HG02763 (cell line): ENCODE results near the gene PLCG1.
"Not testable (repeated sequence)": the region's sequence is repeated elsewhere in the genome, so short reads cannot be mapped to it uniquely, and the experiment has no call there.

ENCODE experiments used
- ATAC-seq: cut with Tn5 transposase; IDR thresholded peaks from one replicate; pipeline ENCODE4 v1.9.1; 2021; ENCODE audit warnings: mild to moderate bottlenecking, moderate library complexity; ENCODE audit not compliant: unreplicated experiment

Gene PLCG1

GRCh38 chr20:41136680-41137613 lies at the start of gene PLCG1:
Gene PLCG1 (plus strand): TSS chr20:41137543. CDS start chr20:41137642, 99 bp downstream.
- peak; percentile 43 for ATAC-seq

GRCh38 chr20:41087777-41088176 lies 49.6 kb upstream of the PLCG1 start:
- no peak for ATAC-seq

GRCh38 chr20:41089555-41089954 lies 47.8 kb upstream of the PLCG1 start:
- ATAC-seq: no peak

- no peak for ATAC-seq
Observed at GRCh38 chr20:41091927-41092326, 45.4 kb upstream of the PLCG1 start.

- no peak for ATAC-seq
Observed at GRCh38 chr20:41094353-41095055, 42.8 kb upstream of the PLCG1 start.

- ATAC-seq: no peak
Observed at GRCh38 chr20:41095110-41095969, 42.0 kb upstream of the PLCG1 start.

- ATAC-seq: no peak
Observed at GRCh38 chr20:41098703-41099250, 38.6 kb upstream of the PLCG1 start.

- no peak for ATAC-seq
Observed at GRCh38 chr20:41100001-41100480, 37.3 kb upstream of the PLCG1 start.

GRCh38 chr20:41101660-41102059 lies 35.7 kb upstream of the PLCG1 start:
- no peak for ATAC-seq

GRCh38 chr20:41108531-41108930 lies 28.8 kb upstream of the PLCG1 start:
- ATAC-seq: no peak

GRCh38 chr20:41110012-41110411 lies 27.3 kb upstream of the PLCG1 start:
- ATAC-seq: no peak

- ATAC-seq: no peak
Observed at GRCh38 chr20:41110930-41111577, 26.3 kb upstream of the PLCG1 start.

- no peak for ATAC-seq
Observed at GRCh38 chr20:41111578-41111951, 25.8 kb upstream of the PLCG1 start.

GRCh38 chr20:41116282-41116956 lies 20.9 kb upstream of the PLCG1 start:
- no peak for ATAC-seq

GRCh38 chr20:41118159-41118558 lies 19.2 kb upstream of the PLCG1 start:
- ATAC-seq: not testable (repeated sequence)

GRCh38 chr20:41118632-41119031 lies 18.7 kb upstream of the PLCG1 start:
- ATAC-seq: no peak

GRCh38 chr20:41119614-41120561 lies 17.5 kb upstream of the PLCG1 start:
- ATAC-seq: no peak

GRCh38 chr20:41121399-41121798 lies 15.9 kb upstream of the PLCG1 start:
- no peak for ATAC-seq
